GM18868 (cell line): Measurements from ENCODE around the gene ADSS2.
A peak's percentile ranks its signal among the peaks of the same experiment; 100 is the strongest.
"Not testable (repeated sequence)": the region's sequence is repeated elsewhere in the genome, so short reads cannot be mapped to it uniquely, and the experiment has no call there.

Experiments
- ATAC-seq: cut with Tn5 transposase; IDR thresholded peaks from one replicate; pipeline ENCODE4 v1.9.1; 2021; ENCODE audit warnings: mild to moderate bottlenecking, moderate library complexity; ENCODE audit not compliant: unreplicated experiment

The ADSS2 gene

GRCh38 chr1:244400974-244401373, 50.7 kb downstream of the ADSS2 start:
- no peak for ATAC-seq

- no peak for ATAC-seq
Measured at GRCh38 chr1:244397131-244397530, 54.6 kb downstream of the ADSS2 start.

- ATAC-seq, result no peak
Measured at GRCh38 chr1:244395965-244396364, 55.7 kb downstream of the ADSS2 start.

- no peak for ATAC-seq
Measured at GRCh38 chr1:244394826-244395765, 56.6 kb downstream of the ADSS2 start.

GRCh38 chr1:244394346-244394745, 57.4 kb downstream of the ADSS2 start:
- ATAC-seq, result no peak

- ATAC-seq, result no peak
Measured at GRCh38 chr1:244393604-244394176, 58.0 kb downstream of the ADSS2 start.

- ATAC-seq, result no peak
Measured at GRCh38 chr1:244391761-244392160, 59.9 kb downstream of the ADSS2 start.

- no peak for ATAC-seq
Measured at GRCh38 chr1:244388961-244389360, 62.7 kb downstream of the ADSS2 start.

- no peak for ATAC-seq
Measured at GRCh38 chr1:244387415-244387814, 64.3 kb downstream of the ADSS2 start.

- ATAC-seq, result no peak
Measured at GRCh38 chr1:244386595-244386994, 65.1 kb downstream of the ADSS2 start.

- no peak for ATAC-seq
Measured at GRCh38 chr1:244384066-244384465, 67.6 kb downstream of the ADSS2 start.

GRCh38 chr1:244383278-244383884, 68.3 kb downstream of the ADSS2 start:
- no peak for ATAC-seq

GRCh38 chr1:244381878-244382565, 69.7 kb downstream of the ADSS2 start:
- ATAC-seq, result no peak

- no peak for ATAC-seq
Measured at GRCh38 chr1:244376126-244376525, 75.6 kb downstream of the ADSS2 start.

- ATAC-seq, result no peak
Measured at GRCh38 chr1:244375051-244375450, 76.7 kb downstream of the ADSS2 start.

- ATAC-seq, result not testable (repeated sequence)
Measured at GRCh38 chr1:244374484-244374883, 77.2 kb downstream of the ADSS2 start.

- peak; percentile 79 for ATAC-seq
Measured at GRCh38 chr1:244371242-244372141, 80.2 kb downstream of the ADSS2 start.

- no peak for ATAC-seq
Measured at GRCh38 chr1:244370060-244370637, 81.6 kb downstream of the ADSS2 start.

- no peak for ATAC-seq
Measured at GRCh38 chr1:244369256-244370057, 82.3 kb downstream of the ADSS2 start.
